GM19397 (cell line): Measurements from ENCODE around the gene RPL10.

Experiments used
- ATAC-seq: cut with Tn5 transposase; IDR thresholded peaks from one replicate; pipeline ENCODE4 v1.9.1; 2021; ENCODE audit warnings: mild to moderate bottlenecking, moderate library complexity; ENCODE audit not compliant: unreplicated experiment

RPL10 gene

GRCh38 chrX:154397888-154398667, at the start of gene RPL10:
RPL10 (plus strand) TSS chrX:154398377; CDS start chrX:154398520, 143 bp downstream.
- peak; percentile 75 for ATAC-seq

GRCh38 chrX:154348646-154349358, 49.4 kb upstream of the RPL10 start:
- ATAC-seq: no peak

- ATAC-seq: no peak
Measured at GRCh38 chrX:154349359-154349935, 48.7 kb upstream of the RPL10 start.

- ATAC-seq: no peak
Measured at GRCh38 chrX:154349979-154350378, 48.2 kb upstream of the RPL10 start.

GRCh38 chrX:154350429-154351182, 47.6 kb upstream of the RPL10 start:
- ATAC-seq: no peak

- ATAC-seq: no peak
Measured at GRCh38 chrX:154351183-154352011, 46.8 kb upstream of the RPL10 start.

GRCh38 chrX:154352012-154352401, 46.2 kb upstream of the RPL10 start:
- no peak for ATAC-seq

GRCh38 chrX:154352466-154352865, 45.7 kb upstream of the RPL10 start:
- no peak for ATAC-seq

- no peak for ATAC-seq
Measured at GRCh38 chrX:154353172-154353843, 44.9 kb upstream of the RPL10 start.

- no peak for ATAC-seq
Measured at GRCh38 chrX:154354013-154354412, 44.2 kb upstream of the RPL10 start.

GRCh38 chrX:154354516-154354915, 43.7 kb upstream of the RPL10 start:
- ATAC-seq: no peak

- ATAC-seq: no peak
Measured at GRCh38 chrX:154355094-154355775, 42.9 kb upstream of the RPL10 start.

GRCh38 chrX:154355776-154356140, 42.4 kb upstream of the RPL10 start:
- ATAC-seq: no peak

- no peak for ATAC-seq
Measured at GRCh38 chrX:154356596-154356995, 41.6 kb upstream of the RPL10 start.

GRCh38 chrX:154357205-154357604, 41.0 kb upstream of the RPL10 start:
- ATAC-seq: no peak

- no peak for ATAC-seq
Measured at GRCh38 chrX:154358011-154358410, 40.2 kb upstream of the RPL10 start.

GRCh38 chrX:154358829-154359228, 39.3 kb upstream of the RPL10 start:
- ATAC-seq: no peak

GRCh38 chrX:154359362-154360154, 38.6 kb upstream of the RPL10 start:
- ATAC-seq: no peak
